Suprapubic skin (tissue), 4 donors: ENCODE measurements around the gene RTCA. TPM values are rescaled to one million over a fixed set of nuclear protein-coding genes. Genes with fewer than 3 reads are reported as not detected.

ENCODE experiments used
- DNase-seq, 2 donors: peaks; one replicate each; pipeline ENCODE4 v3.0.0-alpha.2; 2019; ENCODE audit warnings: low spot score in 2 of 2
- H3K27ac ChIP-seq: fragments of 200-600 bp; sonication (generic); one replicate; pipeline ENCODE4 v1.5.1; 2019
- H3K27me3 ChIP-seq: fragments of 200-600 bp; sonication (generic); one replicate; pipeline ENCODE4 v1.5.1; 2019
- H3K36me3 ChIP-seq: fragments of 200-600 bp; sonication (generic); one replicate; pipeline ENCODE4 v1.5.1; 2019
- H3K4me1 ChIP-seq: fragments of 200-600 bp; sonication (generic); one replicate; pipeline ENCODE4 v1.5.1; 2019
- H3K4me3 ChIP-seq: fragments of 200-600 bp; sonication (generic); one replicate; pipeline ENCODE4 v1.5.1; 2019; ENCODE audit warnings: mild to moderate bottlenecking
- H3K9me3 ChIP-seq: fragments of 200-600 bp; sonication (generic); one replicate; pipeline ENCODE4 v1.5.1; 2019
- CTCF ChIP-seq, 2 donors: fragments of 200-600 bp in 1 of 2; fragments of 450-650 bp in 1 of 2; sonication (generic) in 1 of 2; IDR thresholded peaks; one replicate each; pipeline ENCODE4 v1.5.1; 2016 to 2019; ENCODE audit warnings: antibody characterized with exemption in 2 of 2, mild to moderate bottlenecking in 1 of 2, moderate library complexity in 1 of 2
- EP300 ChIP-seq: sonication (generic); formaldehyde crosslinking; IDR thresholded peaks from one replicate; pipeline ENCODE4 v1.6.1; 2017; ENCODE audit warnings: antibody characterized with exemption
- POLR2A ChIP-seq, 2 donors: fragments of 450-650 bp; IDR thresholded peaks; one replicate each; pipeline ENCODE4 v1.6.1; 2017; ENCODE audit warnings: antibody characterized with exemption in 2 of 2, mild to moderate bottlenecking in 2 of 2, moderate library complexity in 2 of 2
- POLR2AphosphoS5 ChIP-seq, 3 donors: sonication (generic); formaldehyde crosslinking; IDR thresholded peaks; one replicate each; pipeline ENCODE4 v1.6.1; 2017; ENCODE audit warnings: antibody characterized with exemption in 3 of 3
- WGBS: methylation state at CpG from one replicate; pipeline ENCODE4 v1.1.5; 2018; 5-methylcytosine and 5-hydroxymethylcytosine counted together
- total RNA-seq, 4 donors: library from RNA; depleted of rRNA; stranded (reverse); fragments of >200 nt; gene quantifications; one replicate each; pipeline ENCODE4 v1.1.0, GENCODE V29; 2016

The RTCA gene
- total RNA-seq, 4 donors from 2014 or later, result 8.4 to 21.6 (median 14.5) TPM

- Histone ChIP-seq H3K27ac (no peak overlapping the region), H3K4me1 (no peaks in the 10 kb centered on the region), H3K27me3 (no peaks in the 10 kb centered on the region), H3K36me3 (no peaks in the 10 kb centered on the region), H3K9me3 (no peaks in the 10 kb centered on the region), H3K4me3 (no peak overlapping the region)
- DNase-seq, result no peak
- TF ChIP-seq EP300 (no peak), POLR2AphosphoS5 (IDR thresholded peaks at IDR 0.05) (no peak), POLR2A (IDR thresholded peaks at IDR 0.05) (no peak), CTCF (IDR thresholded peaks at IDR 0.05) (no peak)
- 80% methylated on average over 2 of the region's 2 CpGs for WGBS
These were observed 40.8 kb downstream of the RTCA start for GRCh38 chr1:100306735-100307313.

GRCh38 chr1:100308777-100309176, 42.8 kb downstream of the RTCA start:
- Histone ChIP-seq H3K27me3 (no peaks in the 10 kb centered on the region), H3K4me3 (no peak overlapping the region), H3K9me3 (no peaks in the 10 kb centered on the region), H3K4me1 (no peaks in the 10 kb centered on the region), H3K36me3 (no peaks in the 10 kb centered on the region), H3K27ac (no peak overlapping the region)
- 61% methylated on average over 2 of the region's 2 CpGs for WGBS
- no peak for DNase-seq
- TF ChIP-seq CTCF (IDR thresholded peaks at IDR 0.05) (no peak), POLR2AphosphoS5 (IDR thresholded peaks at IDR 0.05) (no peak), POLR2A (IDR thresholded peaks at IDR 0.05) (no peak), EP300 (no peak)

GRCh38 chr1:100309863-100310262, 43.8 kb downstream of the RTCA start:
- no peaks in the 10 kb centered on the region for H3K27me3 ChIP-seq
- no peak overlapping the region for H3K27ac ChIP-seq
- H3K4me1 ChIP-seq, result no peaks in the 10 kb centered on the region
- no peaks in the 10 kb centered on the region for H3K9me3 ChIP-seq
- no peak overlapping the region for H3K4me3 ChIP-seq
- no peak for DNase-seq
- H3K36me3 ChIP-seq, result no peaks in the 10 kb centered on the region
- no peak for TF ChIP-seq CTCF (IDR thresholded peaks at IDR 0.05)
- TF ChIP-seq EP300, result no peak
- TF ChIP-seq POLR2A (IDR thresholded peaks at IDR 0.05), result no peak
- no peak for TF ChIP-seq POLR2AphosphoS5 (IDR thresholded peaks at IDR 0.05)

- Histone ChIP-seq H3K9me3 (no peaks in the 10 kb centered on the region), H3K27me3 (no peaks in the 10 kb centered on the region), H3K4me3 (no peak overlapping the region), H3K27ac (no peak overlapping the region), H3K36me3 (no peaks in the 10 kb centered on the region), H3K4me1 (no peaks in the 10 kb centered on the region)
- 84% methylated on average over 4 of the region's 4 CpGs for WGBS
- TF ChIP-seq CTCF (IDR thresholded peaks at IDR 0.05), result no peak
- no peak for DNase-seq
These were observed 47.4 kb downstream of the RTCA start for GRCh38 chr1:100313382-100313781.

- Histone ChIP-seq H3K27me3 (no peaks in the 10 kb centered on the region), H3K27ac (no peak overlapping the region), H3K4me1 (no peaks in the 10 kb centered on the region), H3K4me3 (no peak overlapping the region), H3K36me3 (no peaks in the 10 kb centered on the region), H3K9me3 (no peaks in the 10 kb centered on the region)
- TF ChIP-seq POLR2A (IDR thresholded peaks at IDR 0.05) (no peak), CTCF (IDR thresholded peaks at IDR 0.05) (no peak), POLR2AphosphoS5 (IDR thresholded peaks at IDR 0.05) (no peak), EP300 (no peak)
- DNase-seq, result no peak
These were observed 50.6 kb downstream of the RTCA start for GRCh38 chr1:100316622-100317021.
